ENCODE measurements around the gene CD53.

The CD53 gene

GRCh38 chr1:110876748-110877341, 3.9 kb downstream of the CD53 start:
- DNase-seq, result no peak

DNA sequence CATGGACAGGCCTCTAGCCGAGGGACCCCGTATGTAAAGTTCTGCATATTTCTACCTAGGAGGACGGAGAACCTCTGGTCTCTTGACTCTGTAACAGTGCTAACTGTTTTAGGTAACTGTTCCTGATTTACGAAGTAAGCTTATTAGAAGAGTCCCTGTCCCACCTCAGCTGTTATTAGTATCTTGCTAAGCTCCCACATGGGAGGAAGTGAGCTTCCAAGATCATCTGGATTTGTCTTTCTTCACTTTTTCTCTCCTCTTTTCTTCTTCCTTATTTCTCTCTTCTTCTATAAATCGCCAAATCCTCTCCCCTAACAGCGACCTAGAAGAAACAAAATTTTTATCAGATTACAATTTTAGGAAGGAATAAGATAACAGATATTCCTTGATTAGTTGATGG, 4.4 kb downstream of the CD53 start:
- no peak for DNase-seq

DNA sequence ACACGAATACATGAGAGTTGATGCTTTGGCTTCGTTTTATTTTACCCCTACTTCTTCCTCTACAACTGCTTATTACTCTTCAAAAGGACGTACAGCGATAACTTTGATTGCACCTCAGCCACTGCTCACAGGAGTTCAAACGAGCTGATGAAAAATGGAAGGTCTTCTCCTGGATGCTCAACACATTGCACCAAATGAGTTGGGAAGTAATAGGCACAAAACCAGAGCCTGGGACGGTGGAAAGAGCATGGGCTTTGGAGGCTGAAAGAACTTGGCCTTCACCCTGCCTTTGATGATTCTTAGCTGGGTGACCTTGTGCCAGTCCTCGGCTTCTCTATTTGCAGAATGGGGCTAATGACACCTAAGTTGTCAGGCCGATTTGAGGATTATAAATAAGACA, 4.8 kb downstream of the CD53 start:
- no peak for DNase-seq

DNA sequence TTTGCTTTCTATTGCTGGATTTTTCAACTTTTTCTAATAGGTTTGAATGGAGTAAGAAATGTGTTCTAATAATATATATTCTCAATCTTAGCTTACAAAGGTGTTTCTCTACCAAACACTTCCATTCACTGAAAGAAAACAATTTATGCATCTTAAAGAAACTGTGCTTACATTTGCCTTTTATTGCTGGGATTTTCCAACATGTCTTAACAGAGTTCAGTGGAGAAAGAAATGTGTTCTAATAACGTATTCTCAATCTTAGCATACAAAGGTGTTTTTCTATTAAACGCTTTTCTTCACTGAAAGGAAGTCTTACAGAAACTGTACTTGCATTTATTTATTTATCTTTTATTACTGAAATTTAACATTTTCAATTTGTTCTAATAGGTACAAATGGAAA, 5.6 kb downstream of the CD53 start:
- no peak for DNase-seq

DNA sequence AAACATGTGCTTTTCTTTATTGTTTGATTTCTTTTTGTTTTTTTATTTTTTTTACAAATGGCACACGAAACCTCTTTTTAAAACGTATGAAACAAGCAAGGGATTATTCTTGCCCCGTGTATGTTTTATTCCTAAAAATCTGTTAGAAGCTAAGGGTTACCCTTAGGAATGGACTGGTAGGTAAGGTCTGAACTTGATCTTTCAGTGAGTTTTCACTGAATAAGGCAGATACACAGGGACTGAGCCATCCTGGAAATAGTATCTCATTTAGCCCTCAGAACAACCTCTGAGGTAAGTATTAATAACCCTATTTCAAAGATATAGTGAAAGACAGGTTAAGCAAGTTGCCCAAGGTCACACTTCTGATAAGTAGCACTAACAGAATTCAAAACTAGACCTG, 6.0 kb downstream of the CD53 start:
- no peak for DNase-seq

DNA sequence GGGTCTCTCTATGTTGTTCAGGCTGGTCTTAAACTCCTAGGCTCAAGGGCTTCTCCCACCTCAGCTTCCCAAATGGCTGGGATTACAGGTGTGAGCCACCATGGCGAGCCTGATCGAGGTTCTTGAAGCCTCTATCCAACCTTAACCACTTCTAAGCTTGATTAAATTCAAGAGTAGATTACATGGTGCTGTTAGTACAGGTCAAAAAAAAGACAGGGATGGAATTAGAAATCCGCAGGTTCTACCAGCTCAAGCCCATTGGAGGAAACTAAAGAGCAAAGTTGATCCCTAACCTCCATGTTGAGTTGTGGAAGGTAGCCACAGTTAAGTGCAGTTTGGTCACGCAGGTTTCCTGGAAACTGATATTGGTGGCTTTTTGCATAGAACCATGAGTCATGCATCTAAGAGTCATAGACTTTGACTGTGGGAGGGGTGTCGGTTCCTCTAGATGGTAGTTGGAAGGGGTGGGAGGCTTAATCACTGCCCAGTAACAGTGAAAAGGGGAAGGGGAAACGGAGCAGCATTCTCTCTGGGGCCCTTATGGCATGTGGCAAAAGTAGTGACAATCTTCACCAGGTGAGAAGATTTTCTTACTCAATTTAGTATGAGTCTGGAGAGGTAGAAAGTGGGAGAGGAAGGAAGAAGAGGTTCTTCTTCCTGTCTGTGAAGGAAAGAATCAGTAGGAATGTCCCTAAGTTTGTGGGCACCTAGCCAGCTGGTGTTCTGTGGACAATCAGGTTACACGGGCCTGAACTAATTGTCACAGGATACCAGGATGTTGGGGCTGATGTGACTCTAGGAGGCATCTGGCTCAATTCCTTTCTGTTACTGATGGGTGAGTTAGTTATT, 7.0 kb downstream of the CD53 start:
- no peak for DNase-seq

DNA sequence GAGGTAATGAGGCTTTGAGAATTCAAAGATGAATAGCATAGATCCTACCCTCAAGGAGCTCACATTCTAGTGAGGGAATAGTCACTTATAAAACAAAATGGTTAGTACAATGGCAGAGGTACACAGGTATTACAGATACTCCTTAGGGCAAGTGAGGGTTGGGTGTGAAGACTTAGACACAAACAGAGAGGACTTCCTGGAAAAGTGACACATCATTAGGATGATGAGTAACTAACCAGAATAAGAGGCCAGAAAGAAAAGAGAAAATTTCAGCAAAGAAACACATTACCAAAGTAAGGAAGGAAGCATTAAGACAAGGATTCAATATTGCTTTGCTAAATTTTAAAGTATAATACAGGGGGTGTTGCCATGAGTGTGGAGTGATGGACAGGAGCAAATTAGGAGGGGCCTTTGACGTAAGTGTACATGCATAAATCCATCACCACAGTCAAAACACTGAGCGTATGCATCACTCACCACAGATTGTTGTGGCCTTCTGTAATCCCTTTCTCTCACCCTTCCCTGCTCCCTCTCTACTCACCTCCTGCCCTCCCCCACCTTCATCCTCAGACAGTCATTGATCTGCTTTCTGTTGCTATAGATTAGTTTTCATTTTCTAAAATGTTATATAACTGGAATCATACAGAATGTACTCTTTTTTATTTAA, 7.9 kb downstream of the CD53 start:
- DNase-seq, result no peak

DNA sequence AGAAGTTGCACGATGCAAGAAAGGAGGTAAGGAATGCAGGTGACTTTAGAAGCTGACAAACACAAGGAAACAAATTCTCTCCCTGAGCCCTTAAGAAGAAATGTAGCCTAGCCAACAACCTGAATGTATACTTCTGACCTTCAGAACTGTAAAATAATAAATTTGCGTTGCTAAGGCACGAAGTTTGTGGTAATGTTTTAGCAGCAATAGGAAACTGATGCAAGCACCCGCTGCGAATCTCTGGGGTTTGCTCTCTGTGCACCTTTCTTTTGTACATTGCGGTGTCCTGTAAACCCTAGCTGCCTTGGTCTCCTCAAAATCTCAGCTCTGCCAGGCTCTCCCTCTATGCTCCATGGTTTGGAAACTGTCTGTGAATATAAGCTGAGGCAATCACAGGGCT, 15.1 kb downstream of the CD53 start:
- DNase-seq, result no peak

DNA sequence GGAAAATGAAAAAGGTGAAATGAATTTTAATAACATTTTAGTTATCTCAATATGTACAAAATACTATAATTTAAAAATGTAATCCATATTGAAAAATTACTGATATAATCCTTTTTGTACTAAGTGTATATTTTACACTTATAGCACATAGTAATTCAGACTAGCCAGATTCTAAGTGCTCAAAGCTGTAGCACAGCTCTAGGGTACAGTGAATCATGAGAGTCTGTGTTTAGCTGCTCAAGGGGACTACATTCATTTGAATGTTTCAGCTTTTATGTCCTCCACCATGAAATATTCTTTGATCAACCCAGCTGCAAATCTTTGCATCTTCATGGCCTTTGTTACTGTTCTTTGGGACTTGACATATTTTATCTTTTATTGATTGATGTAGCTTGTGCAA, 15.7 kb downstream of the CD53 start:
- DNase-seq, result no peak

DNA sequence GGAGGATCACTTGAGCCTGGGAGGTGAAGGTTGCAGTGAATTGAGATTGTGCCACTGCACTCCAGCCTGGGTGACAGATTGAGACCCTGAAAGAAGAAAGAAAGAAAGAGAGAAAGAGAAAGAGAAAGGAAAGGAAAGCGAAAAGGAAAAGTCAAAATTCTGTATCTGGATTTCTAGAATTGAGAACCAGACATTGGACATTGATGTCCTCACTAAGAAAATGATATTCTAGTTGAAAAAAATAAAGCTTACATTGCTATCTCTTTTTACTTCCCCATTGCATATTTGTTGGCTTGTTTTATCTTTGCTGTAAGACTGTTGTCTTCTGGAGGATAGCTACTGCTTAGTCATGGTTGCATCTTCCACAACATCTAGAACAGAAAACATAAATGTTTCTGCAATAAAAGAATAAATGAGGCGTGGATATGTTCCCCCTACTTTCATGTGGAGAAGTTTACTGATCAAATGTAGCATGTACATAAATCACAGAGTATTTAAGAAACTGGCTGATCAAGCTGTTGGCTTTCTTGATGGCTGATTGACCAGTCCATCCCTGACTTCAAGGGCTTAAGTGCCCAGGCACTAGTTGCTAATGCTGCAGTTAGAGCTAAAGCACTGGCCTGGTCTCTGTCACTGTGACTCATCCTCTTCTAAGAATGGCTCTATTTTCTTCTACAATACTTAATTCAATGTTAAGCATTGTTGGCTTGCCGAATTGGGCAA, 17.7 kb downstream of the CD53 start:
- DNase-seq, result no peak

- DNase-seq, result no peak
Observed at GRCh38 chr1:110893908-110894490, 21.1 kb downstream of the CD53 start.

GRCh38 chr1:110896090-110896489, 23.1 kb downstream of the CD53 start:
- DNase-seq, result no peak

- no peak for DNase-seq
Observed at GRCh38 chr1:110897681-110898080, 24.7 kb downstream of the CD53 start.

DNA sequence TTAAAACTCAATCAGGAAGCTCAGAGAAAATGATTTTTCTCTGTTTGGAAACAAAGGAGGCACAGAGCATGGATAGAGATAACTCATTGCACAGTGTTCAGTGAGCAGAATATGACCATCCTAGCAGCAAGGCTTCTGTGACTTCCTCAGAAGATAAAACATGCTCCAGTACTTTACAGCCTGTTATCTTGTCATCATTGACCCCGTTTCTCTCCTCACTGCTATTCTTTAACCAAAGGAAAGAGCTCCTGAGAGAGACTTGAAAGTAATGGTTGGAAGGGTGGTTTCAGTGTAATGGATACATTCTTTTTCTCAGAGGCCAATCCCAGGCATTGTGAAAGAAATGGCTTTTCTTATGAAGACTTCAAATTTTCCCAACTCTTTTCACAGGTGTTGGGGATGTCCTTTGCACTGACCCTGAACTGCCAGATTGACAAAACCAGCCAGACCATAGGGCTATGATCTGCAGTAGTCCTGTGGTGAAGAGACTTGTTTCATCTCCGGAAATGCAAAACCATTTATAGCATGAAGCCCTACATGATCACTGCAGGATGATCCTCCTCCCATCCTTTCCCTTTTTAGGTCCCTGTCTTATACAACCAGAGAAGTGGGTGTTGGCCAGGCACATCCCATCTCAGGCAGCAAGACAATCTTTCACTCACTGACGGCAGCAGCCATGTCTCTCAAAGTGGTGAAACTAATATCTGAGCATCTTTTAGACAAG, 25.9 kb downstream of the CD53 start:
- no peak for DNase-seq

DNA sequence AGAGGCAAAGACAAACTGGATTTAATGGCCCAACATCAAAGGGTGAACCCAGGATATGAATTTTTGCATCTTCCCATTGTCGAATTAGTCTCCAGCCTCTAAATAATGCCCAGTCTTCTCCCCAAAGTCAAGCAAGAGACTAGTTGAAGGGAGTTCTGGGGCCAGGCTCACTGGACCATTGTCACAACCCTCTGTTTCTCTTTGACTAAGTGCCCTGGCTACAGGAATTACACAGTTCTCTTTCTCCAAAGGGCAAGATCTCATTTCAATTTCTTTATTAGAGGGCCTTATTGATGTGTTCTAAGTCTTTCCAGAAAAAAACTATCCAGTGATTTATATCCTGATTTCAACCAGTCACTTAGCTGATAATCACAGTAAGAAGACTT, 26.5 kb downstream of the CD53 start:
- DNase-seq, result no peak

DNA sequence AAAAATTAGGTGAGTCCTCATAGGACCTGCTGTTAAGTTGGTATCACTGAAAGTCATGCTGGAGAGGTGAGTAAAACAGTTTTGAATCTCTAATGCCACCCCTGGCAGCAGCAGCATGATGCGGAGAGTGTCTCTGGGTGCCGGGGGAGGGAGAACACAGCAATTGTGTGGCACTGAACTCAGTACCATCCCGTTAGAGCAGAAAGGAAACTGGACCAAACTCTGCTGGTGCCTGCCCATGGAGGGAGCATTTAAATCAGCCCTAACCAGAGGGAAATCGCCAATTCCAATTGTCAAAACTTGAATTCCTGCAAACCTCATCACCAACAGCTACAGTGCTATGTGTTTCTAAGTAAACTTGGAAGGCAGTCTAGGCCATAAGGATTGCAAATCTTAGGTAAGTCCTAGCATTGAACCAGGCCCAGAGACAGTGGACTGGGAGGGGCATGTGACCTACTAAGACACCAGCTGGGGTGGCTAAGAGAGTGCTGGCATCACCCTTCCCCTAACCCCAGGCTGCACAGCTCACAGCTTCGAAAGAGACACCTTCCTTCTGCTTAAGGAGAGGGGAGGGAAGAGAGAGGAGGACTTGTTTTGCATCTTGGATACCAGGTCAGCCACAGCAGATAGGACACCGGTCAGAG, 30.0 kb downstream of the CD53 start:
- no peak for DNase-seq

DNA sequence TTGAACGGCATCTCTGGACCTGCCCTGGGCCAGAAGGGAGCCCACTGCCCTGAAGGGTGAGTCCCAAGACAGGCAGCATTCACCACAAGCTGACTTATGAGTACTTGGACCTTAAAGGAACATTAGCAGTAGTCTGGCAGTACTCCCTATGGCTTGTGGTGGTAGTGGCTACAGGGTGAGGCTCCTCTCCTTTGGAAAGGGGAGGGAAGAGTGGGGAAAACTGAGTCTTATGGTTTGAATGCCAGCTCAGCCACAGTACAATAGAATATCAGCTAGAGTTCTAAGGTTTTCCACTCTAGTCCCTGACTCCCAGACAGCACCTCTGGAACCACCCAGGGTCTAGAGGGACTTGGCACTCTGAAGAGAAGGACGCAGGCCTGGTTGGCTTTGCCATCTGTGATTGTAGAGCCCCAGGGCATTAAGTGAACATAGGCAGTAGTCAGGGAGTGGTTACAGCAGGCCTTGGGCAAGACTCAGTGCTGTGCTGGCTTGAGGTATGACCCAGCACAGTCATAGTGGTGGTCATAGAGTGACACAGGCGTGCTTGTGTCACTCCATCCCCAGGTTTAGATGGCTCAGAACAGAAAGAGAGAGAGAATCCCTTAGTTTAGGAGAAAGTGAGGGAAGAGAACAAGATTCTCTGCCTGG, 31.0 kb downstream of the CD53 start:
- no peak for DNase-seq

DNA sequence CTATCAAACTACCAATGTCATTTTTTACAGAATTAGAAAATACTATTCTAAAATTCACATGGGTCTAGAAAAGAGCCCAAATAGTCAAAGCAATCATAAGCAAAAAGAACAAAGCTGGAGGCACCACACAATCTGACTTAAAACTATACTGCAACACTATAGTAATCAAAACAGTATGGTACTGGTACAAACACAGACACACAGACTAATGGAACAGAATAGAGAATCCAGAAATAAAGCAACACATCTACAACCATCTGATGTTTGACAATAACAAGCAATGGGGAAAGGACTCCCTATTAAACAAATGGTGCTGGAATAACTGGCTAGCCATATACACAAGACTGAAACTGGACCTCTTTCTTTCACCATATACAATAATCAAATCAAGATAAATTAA, 39.8 kb downstream of the CD53 start:
- no peak for DNase-seq

DNA sequence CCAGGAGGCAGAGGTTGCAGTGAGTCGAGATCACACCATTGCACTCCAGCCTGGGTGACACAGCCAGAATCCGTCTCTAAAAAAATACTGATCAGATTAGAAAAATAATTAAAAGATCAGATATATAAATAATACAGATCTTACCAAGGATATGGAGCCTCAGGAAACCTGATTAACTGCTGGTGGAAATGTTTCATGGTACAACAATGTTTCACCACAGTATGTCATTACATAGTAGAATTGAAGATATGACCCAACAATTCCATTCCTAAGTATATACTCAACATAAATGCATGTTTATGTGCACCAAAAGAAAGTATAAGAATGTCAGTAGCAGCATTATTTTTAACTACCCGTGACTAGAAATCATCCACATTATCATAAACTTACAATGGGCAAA, 41.7 kb downstream of the CD53 start:
- no peak for DNase-seq

DNA sequence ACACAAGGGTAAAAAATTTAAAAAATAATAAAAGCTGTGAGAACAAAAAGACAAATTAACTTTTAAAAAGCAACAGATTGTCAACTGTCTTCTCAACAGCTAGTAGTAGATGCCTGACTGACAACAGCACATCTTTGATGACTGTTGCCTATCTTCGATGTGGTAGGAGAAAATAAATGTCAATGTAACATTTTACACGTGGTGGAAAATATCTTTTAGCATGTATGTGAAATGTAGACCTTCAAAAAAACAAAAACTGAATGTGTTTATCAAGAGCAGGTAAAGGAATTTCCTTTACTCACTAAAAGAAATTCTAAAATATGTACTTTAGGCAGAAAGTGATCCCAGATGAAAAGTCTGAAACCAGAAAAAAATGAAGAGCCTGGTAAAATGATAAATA, 42.9 kb downstream of the CD53 start:
- no peak for DNase-seq

DNA sequence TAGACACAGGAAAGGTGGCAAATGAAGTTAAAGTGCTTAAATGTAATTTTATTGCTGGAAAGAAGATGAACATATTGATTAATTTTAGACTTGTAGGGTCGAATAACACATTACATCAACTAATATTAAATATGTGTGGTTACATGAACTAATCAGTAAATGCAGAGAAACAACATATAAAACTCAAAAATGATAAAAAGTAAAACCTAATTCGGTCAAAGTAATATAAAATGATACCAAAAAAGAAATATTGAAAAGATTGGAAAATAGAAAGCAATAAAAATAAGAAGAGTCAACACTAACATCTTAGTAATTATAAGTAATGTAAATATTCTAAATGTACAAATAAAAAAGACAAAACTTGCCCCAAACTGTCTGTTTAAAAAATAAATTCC, 43.3 kb downstream of the CD53 start:
- DNase-seq, result no peak

Measured in SHP77 (cell line).